NOMO-1 (cell line): ENCODE results near the gene SLC17A7.

ENCODE experiments used
- DNase-seq, 2 experiments: peaks; one replicate each; lab custom pipeline; 2025; ENCODE audit not compliant: unreplicated experiment in 2 of 2; lab: John Stamatoyannopoulos, UW

SLC17A7 gene

GRCh38 chr19:49383599-49383998, 57.7 kb downstream of the SLC17A7 start:
- DNase-seq = no peak

- no peak for DNase-seq
These were observed 58.7 kb downstream of the SLC17A7 start for GRCh38 chr19:49382639-49383038.

GRCh38 chr19:49380391-49380790, 60.9 kb downstream of the SLC17A7 start:
- no peak for DNase-seq
